Uterus (tissue), 2 donors: Measurements from ENCODE around the gene ANGPTL4.

ENCODE experiments used
- CTCF ChIP-seq, 4 experiments: fragments of 200-600 bp in 2 of 4; fragments of 450-650 bp in 2 of 4; sonication (generic) in 2 of 4; IDR thresholded peaks; one replicate each; pipeline ENCODE4 v1.5.1; 2016 to 2019; ENCODE audit warnings: antibody characterized with exemption in 4 of 4, mild to moderate bottlenecking in 2 of 4, moderate library complexity in 1 of 4
- POLR2A ChIP-seq, 2 donors: fragments of 450-650 bp; IDR thresholded peaks; one replicate each; pipeline ENCODE4 v1.6.1; 2016; ENCODE audit warnings: antibody characterized with exemption in 2 of 2, mild to moderate bottlenecking in 1 of 2, moderate library complexity in 1 of 2

DNA sequence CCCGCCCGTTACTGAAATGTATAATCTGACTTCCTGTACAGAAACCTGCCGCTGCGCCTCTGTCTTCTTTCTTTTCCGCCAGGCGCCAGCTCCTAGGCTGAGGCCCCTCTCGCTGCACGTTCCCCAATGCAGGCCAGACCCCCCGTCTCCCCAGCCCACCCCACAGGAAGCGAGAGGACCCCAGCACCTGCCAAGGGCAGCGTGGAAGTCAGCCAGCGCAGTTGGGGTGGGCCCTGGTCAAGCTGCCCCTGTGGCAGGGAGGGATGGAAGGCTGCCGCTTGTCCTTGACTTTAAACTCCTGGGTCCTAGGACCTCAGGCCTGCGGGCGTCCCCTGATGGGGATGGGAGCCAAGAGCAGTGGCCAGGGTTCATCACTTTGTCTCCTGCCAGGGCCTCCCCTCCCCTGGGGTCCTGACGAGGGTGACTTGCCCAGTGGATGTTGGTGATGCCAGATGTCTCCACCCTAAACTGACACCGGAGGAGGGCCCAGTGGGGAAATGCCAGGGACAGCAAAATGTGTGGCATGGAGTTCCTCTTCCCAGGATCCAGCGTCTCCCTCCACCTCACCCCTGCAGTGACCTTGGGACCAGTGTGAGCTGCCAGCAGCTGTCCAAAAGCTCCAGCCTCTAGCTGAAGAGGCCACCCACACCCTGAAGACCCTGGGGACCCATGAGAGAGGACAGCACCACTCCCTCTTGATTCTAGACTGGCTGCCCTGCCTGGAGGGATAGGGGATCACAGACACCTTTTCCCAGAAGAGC is 40.6 kb downstream of the ANGPTL4 start:
- TF ChIP-seq CTCF (IDR thresholded peaks at IDR 0.05): no peak
- TF ChIP-seq POLR2A (IDR thresholded peaks at IDR 0.05): no peak
